ENCODE measurements around the gene L3MBTL4.

The L3MBTL4 gene

GRCh38 chr18:5944448-5944847 lies 470.3 kb downstream of the L3MBTL4 start:
- no peak for FAIRE-seq

- no peak for FAIRE-seq
These were observed 471.2 kb downstream of the L3MBTL4 start for GRCh38 chr18:5943514-5943913.

- no peak for FAIRE-seq
These were observed 472.1 kb downstream of the L3MBTL4 start for GRCh38 chr18:5942591-5942990.

GRCh38 chr18:5941890-5942289 lies 472.8 kb downstream of the L3MBTL4 start:
- no peak for FAIRE-seq

GRCh38 chr18:5939801-5940667 lies 474.7 kb downstream of the L3MBTL4 start:
- FAIRE-seq: no peak

GRCh38 chr18:5937795-5938194 lies 476.9 kb downstream of the L3MBTL4 start:
- FAIRE-seq: no peak

GRCh38 chr18:5937121-5937520 lies 477.6 kb downstream of the L3MBTL4 start:
- no peak for FAIRE-seq

- FAIRE-seq: no peak
These were observed 483.9 kb downstream of the L3MBTL4 start for GRCh38 chr18:5930789-5931188.

GRCh38 chr18:5918205-5918858 lies 496.4 kb downstream of the L3MBTL4 start:
- FAIRE-seq: no peak

GRCh38 chr18:5914951-5915350 lies 499.8 kb downstream of the L3MBTL4 start:
- FAIRE-seq: no peak

GRCh38 chr18:5914016-5914415 lies 500.7 kb downstream of the L3MBTL4 start:
- FAIRE-seq: no peak

GRCh38 chr18:5912566-5912965 lies 502.1 kb downstream of the L3MBTL4 start:
- FAIRE-seq: no peak

- no peak for FAIRE-seq
These were observed 505.6 kb downstream of the L3MBTL4 start for GRCh38 chr18:5909125-5909524.
